GM12891 (cell line): ENCODE results near the gene RAB3GAP1.

Experiments used
- POLR2A ChIP-seq: IDR thresholded peaks from 2 replicates; pipeline ENCODE4 v1.6.1; 2011; ENCODE audit warnings: low read depth, low read length, control low read depth
- POLR2AphosphoS5 ChIP-seq: IDR thresholded peaks from 2 replicates; pipeline ENCODE4 v1.6.1; 2011; ENCODE audit warnings: low read depth, low read length, control low read depth
- POU2F2 ChIP-seq: IDR thresholded peaks from 2 replicates; pipeline ENCODE4 v1.6.1; 2011; ENCODE audit warnings: low read depth, mild to moderate bottlenecking, control low read depth, low read length, moderate library complexity
- SPI1 ChIP-seq: IDR thresholded peaks from 2 replicates; pipeline ENCODE4 v1.6.1; 2011; ENCODE audit warnings: low read depth, low read length, control low read depth
- TAF1 ChIP-seq: IDR thresholded peaks from 2 replicates; pipeline ENCODE4 v1.6.1; 2011; ENCODE audit warnings: low read depth, low read length, control low read depth

GRCh38 chr2:135005753-135006152, 46.3 kb upstream of the RAB3GAP1 start:
- TF ChIP-seq POLR2AphosphoS5 (no peak), POLR2A (no peak), POU2F2 (no peak), SPI1 (no peak), TAF1 (no peak)
